CD4-positive, alpha-beta T cell treated with Interleukin-2 at 100 ng/mL for 4 hours (primary cell): Measurements from ENCODE around the gene CDX2.

ENCODE experiments used
- DNase-seq: peaks from one replicate; pipeline ENCODE4 v3.0.0-alpha.2; 2020; ENCODE audit warnings: low spot score

The CDX2 gene

GRCh38 chr13:27917121-27917947, 51.8 kb downstream of the CDX2 start:
- no peak for DNase-seq

- DNase-seq = no peak
Measured at GRCh38 chr13:27915301-27916207, 53.6 kb downstream of the CDX2 start.

GRCh38 chr13:27913160-27913559, 56.0 kb downstream of the CDX2 start:
- no peak for DNase-seq

- no peak for DNase-seq
Measured at GRCh38 chr13:27911521-27911920, 57.6 kb downstream of the CDX2 start.
